Tibial nerve (tissue), 4 donors: Measurements from ENCODE around the gene JCHAIN.

Experiments used
- CTCF ChIP-seq, 5 experiments: fragments of 200-600 bp in 3 of 5; fragments of 450-650 bp in 2 of 5; sonication (generic) in 3 of 5; IDR thresholded peaks; one replicate each; pipeline ENCODE4 v1.5.1; 2016 to 2019; ENCODE audit warnings: antibody characterized with exemption in 5 of 5, mild to moderate bottlenecking in 3 of 5, moderate library complexity in 2 of 5
- EP300 ChIP-seq, 2 donors: sonication (generic); formaldehyde crosslinking; IDR thresholded peaks; one replicate each; pipeline ENCODE4 v1.6.1; 2017; ENCODE audit warnings: antibody characterized with exemption in 2 of 2, mild to moderate bottlenecking in 1 of 2
- POLR2A ChIP-seq, 2 donors: fragments of 450-650 bp; IDR thresholded peaks; one replicate each; pipeline ENCODE4 v1.6.1; 2017; ENCODE audit warnings: antibody characterized with exemption in 2 of 2, mild to moderate bottlenecking in 2 of 2, moderate library complexity in 2 of 2

- TF ChIP-seq EP300 (IDR thresholded peaks at IDR 0.05) (no peak), CTCF (IDR thresholded peaks at IDR 0.05) (no peak), POLR2A (IDR thresholded peaks at IDR 0.05) (no peak)
Measured at GRCh38 chr4:70706044-70706461, 39.7 kb upstream of the JCHAIN start.
